Activated CD4-positive, alpha-beta T cell treated with anti-CD3 and anti-CD28 coated beads, Interleukin-2, amount 50 U/mL, for 16 hours (primary cell): Measurements from ENCODE around the gene DCLRE1C.
"Not testable (repeated sequence)": the region's sequence is repeated elsewhere in the genome, so short reads cannot be mapped to it uniquely, and the experiment has no call there.

Experiments used
- DNase-seq: peaks from one replicate; pipeline ENCODE4 v3.0.0-alpha.2; 2020

The DCLRE1C gene

DNA sequence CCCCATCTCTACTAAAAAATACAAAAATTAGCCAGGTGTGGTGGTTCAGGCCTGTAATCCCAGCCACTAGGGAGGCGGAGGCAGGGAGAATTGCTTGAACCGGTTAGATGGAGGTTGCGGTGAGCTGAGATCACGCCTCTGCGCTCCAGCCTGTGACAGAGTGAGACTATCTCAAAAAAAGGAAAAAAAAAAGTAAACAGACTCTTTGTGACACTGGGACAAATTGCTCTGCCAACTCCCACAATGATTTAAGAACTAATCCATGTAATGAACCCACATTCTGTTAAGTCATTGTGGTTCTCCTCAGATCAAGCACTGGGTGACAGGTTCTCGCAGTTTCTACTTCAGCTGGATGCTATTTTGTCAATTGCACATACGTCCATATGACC lies 11.0 kb downstream of the DCLRE1C start:
- not testable (repeated sequence) for DNase-seq

DNA sequence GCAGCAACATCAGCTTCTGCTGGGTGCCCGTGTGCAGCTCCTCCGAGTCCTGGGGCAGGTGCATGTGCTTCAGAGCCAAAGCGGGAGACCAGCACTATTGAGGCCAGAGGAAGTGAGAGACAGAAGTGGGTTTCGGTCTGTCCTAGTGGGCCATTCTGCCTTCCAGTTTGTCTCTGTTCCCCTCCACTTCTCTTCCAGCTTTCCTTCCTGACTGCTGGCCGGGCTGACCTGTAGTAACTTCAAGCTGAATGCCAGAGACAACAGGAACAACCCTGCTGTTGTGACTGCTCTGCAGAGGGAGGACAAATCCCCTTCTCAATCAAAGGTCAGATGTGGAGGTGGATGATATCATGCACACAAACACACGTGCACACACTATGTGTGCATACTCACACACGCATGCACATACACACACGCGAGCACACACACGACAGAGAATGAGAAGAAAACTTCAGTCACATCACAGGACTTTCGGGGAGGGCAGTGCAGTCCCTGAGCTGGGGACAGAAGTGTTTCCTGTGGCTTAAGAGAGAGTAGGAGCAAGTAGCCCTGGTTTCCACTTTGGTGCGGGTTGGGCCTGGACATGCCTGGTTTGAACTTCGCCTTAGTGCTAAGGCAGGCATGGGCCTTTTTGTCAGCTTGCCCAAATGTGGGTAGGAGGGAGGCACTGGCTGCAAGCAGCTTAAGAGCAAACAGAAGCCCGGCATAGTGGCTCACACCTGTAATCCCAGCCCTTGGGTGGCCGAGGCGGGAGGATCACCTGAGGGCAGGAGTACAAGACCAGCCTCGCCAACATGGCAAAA lies 11.5 kb downstream of the DCLRE1C start:
- not testable (repeated sequence) for DNase-seq

DNA sequence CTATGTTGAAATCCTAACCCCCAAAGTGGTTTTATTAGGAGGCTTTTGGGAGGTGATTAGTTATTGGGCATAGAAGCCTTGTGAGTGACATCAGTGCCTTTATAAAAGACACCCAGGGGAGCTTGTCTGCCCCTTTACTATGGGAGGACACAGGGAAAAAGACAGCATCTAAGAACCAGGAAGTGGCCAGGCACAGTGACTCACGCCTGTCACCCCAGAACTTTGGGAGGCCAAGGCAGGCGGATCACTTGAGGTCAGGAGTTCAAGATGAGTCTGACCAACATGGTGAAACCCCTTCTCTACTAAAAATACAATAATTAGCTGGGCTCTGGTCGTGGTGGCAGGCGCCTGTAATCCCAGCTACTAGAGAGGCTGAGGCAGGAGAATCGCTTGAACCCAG lies 14.9 kb downstream of the DCLRE1C start:
- DNase-seq: peak; percentile 48

DNA sequence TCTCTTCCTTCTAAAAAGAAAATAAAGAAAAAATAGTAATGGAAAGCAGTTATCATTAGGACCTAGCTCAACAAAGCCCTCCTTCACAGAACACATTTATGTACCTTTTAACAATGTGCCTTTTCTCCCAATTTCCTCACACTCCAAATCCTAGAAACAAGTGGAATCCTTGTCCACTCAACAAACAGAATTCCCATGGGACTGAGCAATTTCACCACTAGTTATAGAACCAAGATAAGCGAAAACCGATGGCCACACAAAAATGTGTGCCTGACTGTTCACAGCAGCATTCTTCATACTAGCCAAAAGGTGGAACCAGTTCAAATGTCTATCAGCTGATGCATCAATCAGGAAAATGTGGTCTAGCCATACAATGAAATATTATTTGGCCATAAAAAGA lies 17.3 kb downstream of the DCLRE1C start:
- DNase-seq: no peak

DNA sequence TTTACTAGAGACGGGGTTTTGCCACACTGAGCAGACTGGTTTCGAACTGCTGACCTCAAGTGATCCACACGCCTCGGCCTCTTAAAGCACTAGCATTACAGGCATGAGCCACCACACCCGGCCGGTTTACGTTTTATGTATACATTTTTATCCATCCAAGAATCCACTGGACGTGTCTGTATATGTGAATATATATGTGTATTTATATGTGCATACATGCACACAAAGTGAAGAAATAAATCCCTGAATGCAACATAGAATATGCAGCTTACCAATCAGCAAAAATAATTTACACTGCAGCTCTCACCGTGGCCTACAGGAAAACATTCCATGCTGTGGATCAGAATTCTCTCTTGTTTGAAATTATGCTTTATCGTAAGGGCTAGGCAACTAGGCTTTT lies 23.3 kb downstream of the DCLRE1C start:
- no peak for DNase-seq

DNA sequence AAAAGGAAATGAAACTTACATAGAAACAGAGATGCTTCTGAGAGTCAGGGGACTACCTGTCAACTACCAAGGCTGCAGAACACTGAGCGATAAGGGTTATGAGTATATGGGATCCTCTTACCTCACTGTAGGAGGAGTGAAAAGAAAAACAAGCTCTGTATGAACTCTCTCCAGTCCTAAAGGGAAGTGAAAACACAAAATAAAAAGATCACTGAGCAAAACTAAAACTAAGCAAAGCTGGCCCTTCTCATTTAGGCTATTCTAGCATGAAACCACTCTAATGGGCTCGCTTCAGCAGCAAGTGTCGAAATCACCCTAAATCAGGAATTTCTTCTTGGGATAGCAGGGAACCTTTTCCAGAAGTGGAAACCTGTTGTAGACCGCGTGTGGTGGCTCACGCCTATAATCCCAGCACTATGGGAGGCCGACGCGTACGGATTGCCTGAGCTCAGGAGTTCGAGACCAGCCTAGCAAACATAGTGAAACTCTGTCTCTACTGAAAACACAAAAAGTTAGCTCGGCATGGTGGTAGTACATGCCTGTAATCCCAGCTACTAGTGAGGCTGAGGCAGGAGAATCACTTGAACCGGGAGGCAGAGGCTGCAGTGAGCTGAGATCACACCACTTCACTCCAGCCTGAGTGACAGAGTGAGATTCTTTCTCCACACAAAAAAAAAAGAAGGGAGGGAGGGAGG lies 27.0 kb downstream of the DCLRE1C start:
- no peak for DNase-seq

DNA sequence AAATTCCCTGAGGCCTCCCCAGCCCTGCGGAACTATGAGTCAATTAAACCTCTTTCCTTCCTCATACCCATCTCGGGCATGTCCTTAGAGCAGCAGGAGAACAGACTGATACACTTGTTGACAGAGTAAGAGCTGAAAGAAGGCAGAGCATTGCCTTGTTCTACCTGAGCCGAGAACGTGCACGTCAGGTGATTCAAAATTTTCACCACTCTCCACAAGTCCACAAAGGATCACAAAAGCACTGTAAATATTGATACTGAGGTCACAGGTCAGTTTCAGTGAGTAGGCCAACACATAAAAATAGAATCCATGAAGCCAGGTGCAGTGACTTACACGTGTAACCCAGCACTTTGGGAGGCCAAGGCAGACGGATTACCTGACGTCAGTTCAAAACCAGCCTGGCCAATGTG lies 27.8 kb downstream of the DCLRE1C start:
- DNase-seq: no peak

DNA sequence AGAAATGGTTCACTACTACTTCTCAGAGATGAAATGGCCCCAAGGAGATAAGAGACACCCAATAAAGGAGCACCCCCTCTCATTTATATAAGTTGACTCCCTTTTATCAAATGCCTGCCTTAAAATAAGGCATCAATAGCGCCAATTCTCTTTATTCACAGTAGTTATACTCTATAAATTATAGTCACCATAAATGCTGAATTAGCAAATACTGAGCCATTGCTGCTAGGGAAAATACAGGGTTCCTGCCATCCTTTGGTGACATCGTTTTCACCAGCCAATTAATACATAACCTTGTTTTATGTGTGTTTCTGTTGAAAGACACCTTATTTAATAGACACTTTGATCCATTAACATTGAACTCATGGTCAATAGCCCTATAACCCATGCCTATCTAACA lies 28.6 kb downstream of the DCLRE1C start:
- DNase-seq: no peak

DNA sequence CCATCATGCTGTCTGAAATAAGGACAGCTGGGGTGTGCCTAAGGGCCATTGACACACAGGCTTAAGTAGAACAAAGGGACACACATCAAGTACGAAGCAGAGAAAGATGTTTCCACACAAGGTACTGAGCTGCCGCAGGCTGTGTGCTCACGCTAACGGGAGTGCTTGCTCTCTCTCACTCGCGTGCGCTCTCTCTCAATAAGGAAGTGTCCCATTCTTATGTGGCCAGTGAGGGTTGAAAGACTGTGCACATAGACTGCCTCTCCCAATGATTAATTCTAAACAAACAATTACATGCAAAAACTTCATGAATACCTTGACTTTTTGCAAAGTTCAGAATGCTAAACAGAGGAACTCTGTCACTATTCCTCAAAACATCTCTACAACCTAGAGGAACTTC lies 29.9 kb downstream of the DCLRE1C start:
- DNase-seq: no peak

DNA sequence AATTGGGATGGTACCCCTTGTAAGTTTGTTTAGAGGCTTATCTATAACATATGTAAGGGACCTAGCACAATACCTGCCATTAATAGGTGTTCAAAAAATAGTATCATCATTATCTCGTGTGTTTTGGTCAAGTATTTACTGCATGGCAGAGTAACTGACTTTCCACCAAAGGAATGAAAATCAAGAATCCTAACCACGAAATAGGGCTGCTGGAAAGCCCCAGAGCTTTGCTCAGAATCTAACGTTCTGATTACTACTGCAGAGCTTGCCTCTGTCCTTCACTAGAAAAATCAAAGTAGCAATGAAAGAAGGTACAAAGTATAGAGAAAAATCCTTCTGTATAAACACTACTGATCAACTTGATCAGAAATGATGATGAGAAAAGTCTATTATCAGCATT lies 34.9 kb downstream of the DCLRE1C start:
- no peak for DNase-seq

DNA sequence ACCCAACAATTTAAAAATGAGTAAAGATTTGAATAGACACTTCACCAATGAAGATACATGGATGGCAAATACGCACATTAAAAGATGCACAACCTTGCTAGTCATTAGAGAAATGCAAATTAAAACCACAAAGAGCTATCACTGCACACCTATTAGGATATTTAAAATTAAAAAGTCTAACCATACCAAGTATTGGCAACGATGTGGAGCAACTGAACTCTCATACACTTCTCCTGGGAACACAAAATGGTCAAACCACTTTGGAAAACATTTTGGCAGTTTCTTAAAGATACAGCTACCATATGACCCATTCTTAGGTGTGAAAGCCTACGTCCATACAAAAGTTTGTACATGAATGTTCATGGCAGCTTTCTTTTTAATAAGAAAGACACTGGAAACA lies 36.1 kb downstream of the DCLRE1C start:
- no peak for DNase-seq

DNA sequence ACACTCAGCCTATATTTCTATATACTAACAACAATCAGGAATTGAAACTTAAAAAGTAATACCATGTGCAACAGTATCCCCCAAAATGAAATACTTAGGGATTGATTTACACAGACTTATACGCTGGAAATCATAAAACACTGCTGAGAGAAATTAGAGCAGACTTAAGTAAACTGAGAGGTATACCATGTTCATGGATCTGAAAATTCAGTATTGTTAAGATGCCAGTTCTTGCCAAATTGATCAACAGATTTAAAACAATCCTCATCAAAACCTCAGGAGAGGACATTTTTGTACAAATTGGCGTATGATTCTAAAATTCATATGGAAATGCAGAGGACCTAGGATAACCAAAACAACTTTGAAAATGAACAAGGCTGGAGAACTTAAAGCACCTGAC lies 37.3 kb downstream of the DCLRE1C start:
- no peak for DNase-seq

DNA sequence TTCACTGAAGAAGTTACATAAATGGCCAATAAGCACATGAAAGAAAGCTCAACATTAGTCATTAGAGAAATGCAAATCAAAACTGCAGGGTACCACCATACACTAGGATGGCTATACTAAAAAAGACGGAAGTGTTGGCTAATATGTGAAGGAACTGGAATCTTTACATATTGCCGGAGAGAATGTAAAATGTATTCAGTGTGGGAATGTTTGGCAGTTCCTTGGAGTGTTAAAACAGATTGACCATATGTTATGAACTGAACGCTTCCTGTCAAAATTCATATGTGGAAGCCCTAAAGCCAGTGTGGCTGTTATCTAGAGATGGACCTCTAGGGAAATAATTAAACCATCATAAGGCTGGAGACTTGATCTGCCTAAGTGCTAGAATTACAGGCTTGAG lies 42.1 kb downstream of the DCLRE1C start:
- DNase-seq: no peak

DNA sequence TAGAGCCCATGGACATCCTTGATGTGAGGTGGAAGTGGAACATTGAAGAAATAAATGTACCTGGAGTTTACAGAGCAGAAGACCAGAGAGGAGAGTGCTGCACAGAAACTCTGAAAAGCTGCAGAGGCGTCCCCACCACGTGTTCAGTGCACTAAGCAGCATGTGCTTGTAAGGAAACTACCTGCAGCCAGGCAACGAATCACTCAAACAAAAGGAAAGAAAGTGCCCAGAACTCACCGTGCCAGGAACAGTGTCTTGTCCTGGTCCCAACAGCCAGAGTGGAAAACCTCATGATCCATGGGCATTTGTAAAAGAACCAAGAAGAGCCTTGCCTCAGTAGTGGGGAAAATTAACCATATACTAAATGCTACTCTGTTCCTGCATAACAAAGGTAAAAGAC lies 42.9 kb downstream of the DCLRE1C start:
- DNase-seq: no peak

DNA sequence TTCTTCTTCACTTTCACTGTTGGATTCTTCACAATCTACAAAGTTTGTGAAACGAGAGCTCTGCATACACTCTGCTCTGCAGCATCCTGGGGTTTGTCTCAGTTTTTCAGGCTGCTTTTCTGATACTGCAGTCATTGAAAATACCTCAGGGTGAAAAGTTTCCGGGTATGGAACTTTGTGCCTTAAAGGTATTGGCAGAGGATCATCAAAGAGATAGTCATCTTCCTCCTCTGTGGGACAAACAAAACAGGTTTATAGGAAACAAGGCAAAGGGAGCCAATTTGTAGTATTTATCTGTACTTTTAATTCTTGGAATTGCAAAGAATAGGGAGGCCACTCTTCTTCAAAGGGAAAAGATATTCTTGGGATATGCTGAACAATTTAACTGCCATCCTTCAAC lies 44.8 kb downstream of the DCLRE1C start:
- no peak for DNase-seq

DNA sequence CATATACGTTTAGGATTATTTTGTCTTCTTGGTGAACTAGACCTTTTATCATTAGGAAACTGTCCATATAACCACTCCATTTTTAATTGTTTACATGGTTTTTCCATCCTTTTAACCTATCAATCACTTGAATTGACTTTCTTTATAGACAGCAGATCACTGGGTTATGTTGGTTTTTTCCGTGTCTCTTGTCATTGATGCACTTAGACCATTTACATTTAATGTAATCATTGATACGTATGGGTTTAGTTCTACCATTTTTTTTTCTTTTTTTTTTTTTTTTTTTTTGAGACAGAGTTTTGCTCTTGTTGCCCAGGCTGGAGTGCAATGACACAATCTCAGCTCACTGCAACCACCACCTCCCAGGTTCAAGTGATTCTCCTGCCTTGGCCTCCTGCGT lies 46.3 kb downstream of the DCLRE1C start:
- DNase-seq: not testable (repeated sequence)

DNA sequence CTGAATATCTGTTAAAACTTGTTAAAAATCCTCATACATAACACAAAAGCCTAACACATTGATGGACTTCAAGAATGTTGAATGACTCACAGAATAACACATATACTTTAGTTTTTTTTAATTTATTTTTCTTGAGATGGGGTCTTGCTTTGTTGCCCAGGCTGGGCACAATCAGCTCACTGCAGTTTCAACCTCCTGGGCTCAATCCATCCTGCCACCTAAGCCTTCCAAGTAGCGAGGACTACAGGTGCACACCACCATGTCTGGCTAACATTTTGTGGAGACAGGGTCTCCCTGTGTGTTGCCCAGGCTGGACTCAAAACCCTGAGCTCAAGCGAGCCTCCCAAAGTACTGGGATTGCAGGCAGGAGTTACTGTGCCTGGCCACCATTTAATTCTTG lies 47.1 kb downstream of the DCLRE1C start:
- no peak for DNase-seq

DNA sequence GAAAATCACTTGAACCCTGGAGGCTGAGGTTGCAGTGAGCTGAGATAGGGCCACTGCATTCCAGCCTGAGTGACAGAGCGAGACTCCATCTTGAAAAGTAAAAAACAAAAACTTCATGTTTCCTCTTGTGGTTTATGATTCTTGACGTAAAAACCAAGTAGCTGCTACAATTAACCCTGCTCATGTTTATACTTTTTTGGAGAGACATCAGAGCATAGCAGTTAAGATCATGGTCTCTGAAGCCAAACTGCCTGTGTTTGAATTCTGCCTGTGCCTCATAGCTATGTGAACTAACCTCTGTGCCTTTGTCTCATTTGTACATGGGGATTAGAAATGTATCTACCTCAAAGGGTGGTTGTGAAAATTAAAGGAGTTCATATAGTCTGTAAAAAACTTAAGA lies 48.0 kb downstream of the DCLRE1C start:
- no peak for DNase-seq

DNA sequence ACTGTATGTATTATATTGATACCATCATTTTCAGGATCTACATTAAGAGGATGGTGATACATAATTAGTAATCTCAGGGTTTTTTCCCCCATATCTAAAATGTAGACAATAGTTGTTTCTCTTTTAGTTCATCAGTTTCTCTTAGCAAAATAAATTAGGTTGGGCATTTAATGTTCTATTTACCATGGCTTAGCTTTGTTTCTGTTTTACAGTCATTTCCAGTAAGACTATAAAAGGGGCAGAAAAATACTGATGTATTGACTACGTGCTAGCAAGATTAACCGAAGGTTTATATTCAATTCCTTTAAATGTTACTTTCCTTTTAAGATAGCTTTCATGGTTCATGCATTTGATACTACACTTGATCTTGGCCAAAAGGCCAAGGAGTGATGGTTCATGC lies 49.0 kb downstream of the DCLRE1C start:
- no peak for DNase-seq

DNA sequence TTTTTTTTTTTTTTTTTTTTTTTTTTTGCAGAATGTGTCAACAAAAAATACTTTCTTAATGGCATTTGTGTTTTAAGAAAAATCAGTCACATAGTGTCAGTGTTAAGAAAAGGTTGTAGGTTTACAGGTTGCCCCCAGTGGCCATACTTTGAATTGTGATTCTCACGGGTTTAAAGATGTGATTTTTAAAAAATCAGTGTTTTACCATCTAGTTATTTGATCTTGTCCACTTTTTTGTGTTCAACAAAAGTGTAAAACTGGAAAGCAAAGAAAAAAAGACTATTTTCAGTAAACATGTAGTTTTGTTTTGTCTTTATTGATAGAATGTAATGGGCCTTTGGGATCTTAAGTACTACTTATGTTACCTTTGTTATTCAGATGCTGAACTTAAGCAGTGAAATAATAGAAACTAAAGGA lies 49.6 kb downstream of the DCLRE1C start:
- DNase-seq: peak; percentile 26

DNA sequence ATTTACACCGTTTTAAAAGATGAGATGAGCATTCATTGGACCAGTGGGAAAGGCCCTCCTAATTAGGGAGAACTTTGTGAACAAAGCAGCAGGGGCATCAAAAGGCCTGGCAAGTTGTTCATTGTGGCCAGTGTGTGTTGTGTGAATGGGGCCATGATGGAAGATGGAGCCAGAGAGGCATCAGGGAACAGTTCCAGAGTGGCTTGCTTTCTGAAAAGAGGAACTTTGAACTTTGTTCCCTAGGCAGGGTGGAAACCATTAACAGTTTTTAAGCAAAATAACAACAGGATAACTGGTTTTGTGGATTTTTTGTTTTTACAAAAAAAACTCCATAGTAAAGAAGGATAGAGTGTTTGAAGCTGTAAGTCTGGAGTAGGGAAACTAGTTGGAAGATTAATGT lies 62.7 kb downstream of the DCLRE1C start:
- no peak for DNase-seq

DNA sequence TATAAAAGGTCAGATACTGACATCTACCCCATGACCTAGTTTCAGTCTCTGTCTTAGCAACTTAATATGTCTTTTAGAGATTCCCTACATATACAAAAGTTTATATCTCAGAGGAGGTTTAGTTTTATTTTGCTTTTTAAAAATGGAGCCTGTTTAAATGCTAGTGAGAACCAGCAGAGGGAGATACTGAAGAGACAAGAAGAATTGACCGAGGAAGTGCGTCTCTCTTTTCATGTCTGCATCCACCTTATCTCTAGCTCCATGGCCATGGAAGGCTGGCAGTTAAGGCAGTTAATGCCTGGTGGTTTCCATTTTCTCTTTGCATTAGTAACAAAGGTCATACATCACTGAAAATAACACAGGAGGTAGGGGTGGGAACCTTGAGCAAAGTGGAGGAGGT lies 64.6 kb downstream of the DCLRE1C start:
- no peak for DNase-seq

DNA sequence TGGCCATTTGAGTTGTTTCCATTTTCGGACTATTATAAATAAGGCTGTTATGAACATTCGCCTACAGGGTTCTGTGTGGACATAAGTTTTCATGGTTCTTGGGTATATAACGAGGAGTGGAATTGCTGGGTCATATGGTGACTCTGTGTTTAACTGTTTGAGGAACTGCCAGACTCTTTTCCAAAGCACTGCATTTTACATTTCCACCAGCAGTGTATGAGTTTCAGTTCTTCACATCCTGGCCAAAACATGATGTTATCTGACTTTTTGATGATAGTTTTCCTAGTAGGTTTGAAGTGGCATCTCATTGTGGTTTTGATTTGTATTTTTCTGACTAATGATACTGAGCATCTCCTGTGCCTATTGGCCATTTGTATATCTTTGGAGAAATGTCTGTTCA lies 69.8 kb downstream of the DCLRE1C start:
- peak; percentile 56 for DNase-seq

DNA sequence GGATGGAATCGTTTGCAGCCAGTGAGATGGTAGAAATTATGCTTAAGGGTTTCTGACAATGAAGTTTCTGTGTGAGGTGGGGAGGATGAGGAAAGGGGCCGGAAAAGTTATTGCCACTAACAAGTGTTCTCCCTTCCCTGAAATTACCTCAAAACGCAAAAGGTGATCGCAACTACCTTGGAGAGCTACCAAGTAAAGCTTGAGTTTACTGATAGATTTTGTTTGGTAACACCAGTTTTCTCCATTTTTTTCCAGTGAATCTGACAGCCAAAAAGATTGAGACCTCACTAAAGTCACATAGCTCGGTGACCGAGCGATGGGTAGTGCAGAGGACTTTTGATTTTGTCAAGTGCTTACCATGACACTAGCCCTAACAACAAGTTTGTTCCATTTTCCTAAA lies 73.7 kb downstream of the DCLRE1C start:
- no peak for DNase-seq

DNA sequence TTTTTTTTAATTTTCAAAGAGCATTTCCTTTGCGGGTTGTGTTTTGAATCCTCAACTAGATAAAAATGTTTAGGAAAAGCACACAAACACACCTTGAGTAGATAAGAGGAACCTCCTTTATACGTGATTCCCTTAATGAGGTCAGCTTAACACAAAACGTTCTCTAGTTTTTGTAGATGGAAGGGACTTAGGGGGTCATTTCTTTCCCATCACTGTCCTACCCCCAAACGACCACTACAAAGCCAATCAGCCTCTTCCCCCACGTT lies 74.0 kb downstream of the DCLRE1C start:
- no peak for DNase-seq
